Loucy (cell line): ENCODE measurements around the gene ANKRD10.

Experiments
- H2AFZ ChIP-seq: fragments of 200-600 bp; sonication (generic); 2 replicates; pipeline ENCODE4 v1.6.0; 2016; ENCODE audit warnings: antibody characterized with exemption, mild to moderate bottlenecking, low read length, moderate library complexity
- H3F3A ChIP-seq: fragments of 200-600 bp; 2 replicates; pipeline ENCODE4 v1.6.0; 2016; ENCODE audit warnings: antibody characterized with exemption, low read depth, mild to moderate bottlenecking
- H3K27me3 ChIP-seq: fragments of 200-600 bp; sonication (generic); 2 replicates; pipeline ENCODE4 v1.6.1; 2014; ENCODE audit warnings: low read length, mild to moderate bottlenecking; ENCODE audit not compliant: insufficient read depth, poor library complexity, severe bottlenecking
- H3K36me3 ChIP-seq: fragments of 200-600 bp; sonication (generic); 2 replicates; pipeline ENCODE4 v1.6.1; 2016; ENCODE audit warnings: low read length; ENCODE audit not compliant: insufficient read depth
- H3K4me1 ChIP-seq: fragments of 200-600 bp; sonication (generic); 2 replicates; pipeline ENCODE4 v1.5.1; 2014; ENCODE audit warnings: low read length, mild to moderate bottlenecking; ENCODE audit not compliant: insufficient read depth, poor library complexity, severe bottlenecking
- H3K4me2 ChIP-seq: fragments of 200-600 bp; sonication (generic); 2 replicates; pipeline ENCODE4 v1.6.0; 2014; ENCODE audit warnings: antibody characterized with exemption, low read length, low read depth, mild to moderate bottlenecking; ENCODE audit not compliant: poor library complexity, severe bottlenecking
- H3K4me3 ChIP-seq: fragments of 200-600 bp; sonication (generic); 2 replicates; pipeline ENCODE4 v1.5.1; 2014; ENCODE audit warnings: low read length, mild to moderate bottlenecking, mixed read lengths; ENCODE audit not compliant: poor library complexity, severe bottlenecking
- H3K79me2 ChIP-seq: fragments of 200-600 bp; sonication (generic); 2 replicates; pipeline ENCODE4 v1.6.1; 2014; ENCODE audit warnings: low read length; ENCODE audit not compliant: insufficient read depth
- H3K9ac ChIP-seq: fragments of 200-600 bp; sonication (generic); 2 replicates; pipeline ENCODE4 v1.6.0; 2014; ENCODE audit warnings: mild to moderate bottlenecking, low read depth, low read length, moderate library complexity; ENCODE audit not compliant: poor library complexity, severe bottlenecking
- H3K9me2 ChIP-seq: fragments of 200-600 bp; sonication (generic); replicated peaks from 2 replicates; pipeline ENCODE4 v1.6.1; 2016; ENCODE audit warnings: low read depth, low read length, mixed read lengths
- H3K9me3 ChIP-seq: fragments of 200-600 bp; sonication (generic); 2 replicates; pipeline ENCODE4 v1.6.1; 2014; ENCODE audit warnings: mild to moderate bottlenecking, antibody characterized with exemption, low read length, low read depth; ENCODE audit not compliant: insufficient read depth
- H4K20me1 ChIP-seq: fragments of 200-600 bp; sonication (generic); 2 replicates; pipeline ENCODE4 v1.6.0; 2014; ENCODE audit warnings: antibody characterized with exemption, low read length, mild to moderate bottlenecking; ENCODE audit not compliant: insufficient read depth, poor library complexity, severe bottlenecking
- CTCF ChIP-seq: fragments of 200-600 bp; sonication (generic); conservative IDR thresholded peaks from 2 replicates; pipeline ENCODE4 v1.5.1; 2014; ENCODE audit warnings: mild to moderate bottlenecking, antibody characterized with exemption, low read length
- EZH2phosphoT487 ChIP-seq: fragments of 200-600 bp; IDR thresholded peaks from 2 replicates; pipeline ENCODE4 v1.6.1; 2018; ENCODE audit warnings: antibody characterized with exemption, mild to moderate bottlenecking, moderate library complexity, borderline replicate concordance

ANKRD10 gene

GRCh38 chr13:110922506-110922905 is 7.6 kb upstream of the ANKRD10 start:
- Histone ChIP-seq H3K9me2 (no peaks in the 10 kb centered on the region), H3K4me1 (no peaks in the 10 kb centered on the region), H3K27me3 (no peaks in the 10 kb centered on the region), H3K9ac (no peak overlapping the region), H3K4me3 (no peak overlapping the region), H3F3A (no peaks in the 10 kb centered on the region), H3K36me3 (no peaks in the 10 kb centered on the region), H3K9me3 (no peaks in the 10 kb centered on the region), H3K4me2 (no peak overlapping the region), H2AFZ (no peak overlapping the region), H3K79me2 (no peaks in the 10 kb centered on the region), H4K20me1 (no peaks in the 10 kb centered on the region)
- no peak for TF ChIP-seq CTCF
- TF ChIP-seq EZH2phosphoT487 = no peak

- TF ChIP-seq CTCF (no peak), EZH2phosphoT487 (no peak)
- Histone ChIP-seq H3K4me3 (no peak overlapping the region), H3K4me1 (peaks cover 1% of the 10 kb centered on the region), H3K79me2 (peaks cover 5% of the 10 kb centered on the region), H3K4me2 (no peak overlapping the region), H4K20me1 (no peaks in the 10 kb centered on the region), H2AFZ (no peak overlapping the region), H3K9ac (no peak overlapping the region), H3K9me3 (no peaks in the 10 kb centered on the region), H3K27me3 (no peaks in the 10 kb centered on the region), H3K9me2 (no peaks in the 10 kb centered on the region), H3F3A (no peaks in the 10 kb centered on the region), H3K36me3 (no peaks in the 10 kb centered on the region)
Measured at GRCh38 chr13:110921695-110922094, 6.8 kb upstream of the ANKRD10 start.

GRCh38 chr13:110921209-110921608 is 6.3 kb upstream of the ANKRD10 start:
- peaks cover 6% of the 10 kb centered on the region for H3K4me1 ChIP-seq
- H2AFZ ChIP-seq = no peak overlapping the region
- H3K79me2 ChIP-seq = peaks cover 10% of the 10 kb centered on the region
- no peak overlapping the region for H3K9ac ChIP-seq
- H3K27me3 ChIP-seq = no peaks in the 10 kb centered on the region
- H3K36me3 ChIP-seq = no peaks in the 10 kb centered on the region
- H4K20me1 ChIP-seq = peaks cover 2% of the 10 kb centered on the region
- H3K9me3 ChIP-seq = no peaks in the 10 kb centered on the region
- no peaks in the 10 kb centered on the region for H3F3A ChIP-seq
- H3K4me2 ChIP-seq = no peak overlapping the region
- no peaks in the 10 kb centered on the region for H3K9me2 ChIP-seq
- TF ChIP-seq CTCF = no peak
- no peak for TF ChIP-seq EZH2phosphoT487
- H3K4me3 ChIP-seq = no peak overlapping the region
